H9 (cell line): ENCODE measurements around the gene TMCO4. TPM values are rescaled to one million over a fixed set of nuclear protein-coding genes. Genes with fewer than 3 reads are reported as not detected.

Source experiments
- DNase-seq: peaks from one replicate; pipeline ENCODE4 v3.0.0-alpha.2; 2017
- H2AFZ ChIP-seq: one replicate; pipeline ENCODE4 v1.6.1; 2013; ENCODE audit warnings: mild to moderate bottlenecking, low read length, control low read depth, moderate library complexity
- H2AK5ac ChIP-seq: 2 replicates; pipeline ENCODE4 v1.6.1; 2013; ENCODE audit warnings: low read length, control low read depth, mixed read lengths; ENCODE audit not compliant: insufficient read length
- H2BK120ac ChIP-seq: one replicate; pipeline ENCODE4 v1.6.1; 2013; ENCODE audit warnings: low read depth, mild to moderate bottlenecking, low read length, control low read depth, inconsistent platforms; ENCODE audit not compliant: poor library complexity, severe bottlenecking
- H2BK12ac ChIP-seq: 2 replicates; pipeline ENCODE4 v1.6.1; 2013; ENCODE audit warnings: low read length, control low read depth, mixed read lengths, low read depth; ENCODE audit not compliant: insufficient read length
- H2BK15ac ChIP-seq: 2 replicates; pipeline ENCODE4 v1.6.1; 2013; ENCODE audit warnings: low read depth, low read length, control low read depth
- H2BK20ac ChIP-seq: one replicate; pipeline ENCODE4 v1.6.1; 2013; ENCODE audit warnings: low read depth, mild to moderate bottlenecking, low read length, control low read depth, inconsistent platforms; ENCODE audit not compliant: poor library complexity, severe bottlenecking
- H2BK5ac ChIP-seq: 2 replicates; pipeline ENCODE4 v1.6.1; 2013; ENCODE audit warnings: low read length, control low read depth, mixed read lengths; ENCODE audit not compliant: insufficient read length
- H3K14ac ChIP-seq: 2 replicates; pipeline ENCODE4 v1.6.1; 2013; ENCODE audit warnings: low read length, control low read depth; ENCODE audit not compliant: insufficient read depth
- H3K18ac ChIP-seq: 2 replicates; pipeline ENCODE4 v1.6.1; 2013; ENCODE audit warnings: low read depth, mild to moderate bottlenecking, mixed read lengths, low read length, control low read depth; ENCODE audit not compliant: insufficient read length
- H3K23ac ChIP-seq: 2 replicates; pipeline ENCODE4 v1.6.1; 2013; ENCODE audit warnings: low read length, control low read depth, mixed read lengths, low read depth; ENCODE audit not compliant: insufficient read length
- H3K23me2 ChIP-seq: 2 replicates; pipeline ENCODE4 v1.6.1; 2013; ENCODE audit warnings: low read depth, mild to moderate bottlenecking, mixed read lengths, low read length, control low read depth; ENCODE audit not compliant: insufficient read length, poor library complexity, severe bottlenecking
- H3K27ac ChIP-seq: 2 replicates; pipeline ENCODE4 v1.5.1; 2013; ENCODE audit warnings: low read length, control low read depth, mixed read lengths, low read depth; ENCODE audit not compliant: insufficient read length
- H3K27me3 ChIP-seq: 2 replicates; pipeline ENCODE4 v1.6.1; 2013; ENCODE audit warnings: low read length, control low read depth, inconsistent platforms; ENCODE audit not compliant: insufficient read depth
- H3K4ac ChIP-seq: 2 replicates; pipeline ENCODE4 v1.6.1; 2013; ENCODE audit warnings: low read depth, mild to moderate bottlenecking, control low read depth, inconsistent platforms, low read length, moderate library complexity
- H3K4me1 ChIP-seq: 2 replicates; pipeline ENCODE4 v1.6.1; 2013; ENCODE audit warnings: low read length, control low read depth, inconsistent platforms; ENCODE audit not compliant: insufficient read depth
- H3K4me2 ChIP-seq: 2 replicates; pipeline ENCODE4 v1.6.1; 2013; ENCODE audit warnings: low read length, control low read depth, mixed read lengths; ENCODE audit not compliant: insufficient read length, insufficient read depth
- H3K56ac ChIP-seq: 2 replicates; pipeline ENCODE4 v1.6.1; 2013; ENCODE audit warnings: low read depth, mild to moderate bottlenecking, mixed read lengths, low read length, control low read depth; ENCODE audit not compliant: insufficient read length
- H3K79me1 ChIP-seq: 2 replicates; pipeline ENCODE4 v1.6.1; 2013; ENCODE audit warnings: low read depth, mild to moderate bottlenecking, moderate library complexity, low read length, control low read depth, inconsistent platforms; ENCODE audit not compliant: insufficient read depth, poor library complexity, severe bottlenecking
- H3K79me2 ChIP-seq: 2 replicates; pipeline ENCODE4 v1.6.1; 2013; ENCODE audit warnings: low read length, control low read depth, inconsistent platforms; ENCODE audit not compliant: insufficient read depth
- H3K9ac ChIP-seq: 2 replicates; pipeline ENCODE4 v1.6.1; 2013; ENCODE audit warnings: low read length, control low read depth, mixed read lengths; ENCODE audit not compliant: insufficient read length; ENCODE audit errors: extremely low read depth
- H3K9me3 ChIP-seq: one replicate; pipeline ENCODE4 v1.6.1; 2013; ENCODE audit warnings: low read depth, low read length, inconsistent platforms; ENCODE audit not compliant: control insufficient read depth
- H3T11ph ChIP-seq: one replicate; pipeline ENCODE4 v1.6.1; 2013; ENCODE audit warnings: mild to moderate bottlenecking, low read length, control low read depth, inconsistent platforms
- H4K20me1 ChIP-seq: one replicate; pipeline ENCODE4 v1.6.1; 2013; ENCODE audit not compliant: control insufficient read depth, insufficient read length, insufficient read depth
- H4K5ac ChIP-seq: 2 replicates; pipeline ENCODE4 v1.6.1; 2013; ENCODE audit warnings: low read depth, mild to moderate bottlenecking, mixed read lengths, low read length, control low read depth; ENCODE audit not compliant: insufficient read length
- H4K8ac ChIP-seq: replicated peaks from 2 replicates; pipeline ENCODE4 v1.6.1; 2013; ENCODE audit warnings: low read length, control low read depth, mixed read lengths, low read depth; ENCODE audit not compliant: insufficient read length
- H4K91ac ChIP-seq: 2 replicates; pipeline ENCODE4 v1.6.1; 2013; ENCODE audit warnings: low read depth, mild to moderate bottlenecking, moderate library complexity, mixed read lengths, low read length, control low read depth; ENCODE audit not compliant: insufficient read length
- H3K27ac Mint-ChIP-seq, 3 experiments: 2 replicates in 2 of 3; 3 replicates in 1 of 3; pipeline ENCODE4 v1.8.0; 2020 to 2021; ENCODE audit warnings: mixed read lengths in 3 of 3, mild to moderate bottlenecking in 1 of 3, moderate library complexity in 1 of 3
- H3K27me3 Mint-ChIP-seq: 2 replicates; pipeline ENCODE4 v1.8.0; 2021; ENCODE audit warnings: low read depth, mild to moderate bottlenecking, moderate library complexity, mixed read lengths
- H3K36me3 Mint-ChIP-seq, 3 experiments: 2 replicates in 2 of 3; 3 replicates in 1 of 3; pipeline ENCODE4 v1.8.0; 2020 to 2021; ENCODE audit warnings: low read depth in 3 of 3, mixed read lengths in 3 of 3; ENCODE audit not compliant: insufficient read depth in 1 of 3
- H3K4me1 Mint-ChIP-seq, 2 experiments: 2 replicates each; pipeline ENCODE4 v1.8.0; 2020; ENCODE audit warnings: mixed read lengths in 2 of 2
- H3K4me3 Mint-ChIP-seq, 2 experiments: 2 replicates in 1 of 2; 3 replicates in 1 of 2; pipeline ENCODE4 v1.8.0; 2020 to 2021; ENCODE audit warnings: mild to moderate bottlenecking in 2 of 2, mixed read lengths in 2 of 2, moderate library complexity in 1 of 2
- H3K9me3 Mint-ChIP-seq, 2 experiments: 2 replicates in 1 of 2; 3 replicates in 1 of 2; pipeline ENCODE4 v1.8.0; 2020; ENCODE audit warnings: mild to moderate bottlenecking in 2 of 2, mixed read lengths in 2 of 2, moderate library complexity in 1 of 2
- WGBS: extraction: QIAGEN DNeasy Blood & Tissue Kit; methylation state at CpG from one replicate; pipeline ENCODE4 v1.1.7; 2013; ENCODE audit warnings: missing lambda C conversion rate, low lambda C conversion rate, mixed read lengths; ENCODE audit not compliant: insufficient read length; ENCODE audit errors: extremely low coverage; 5-methylcytosine and 5-hydroxymethylcytosine counted together
- total RNA-seq: library from RNA; stranded (reverse); gene quantifications from 2 replicates; pipeline ENCODE4 v1.2.1, GENCODE V29; 2021
- TF ChIP-seq, protein P1 (sequence below): fragments of 200-600 bp; sonication (generic); conservative IDR thresholded peaks from 3 replicates; pipeline ENCODE4 v1.8.0; 2021; ENCODE audit warnings: antibody characterized with exemption, mild to moderate bottlenecking

TMCO4 gene
- total RNA-seq, 1 experiment from 2014 or later: 4.0 TPM

DNA sequence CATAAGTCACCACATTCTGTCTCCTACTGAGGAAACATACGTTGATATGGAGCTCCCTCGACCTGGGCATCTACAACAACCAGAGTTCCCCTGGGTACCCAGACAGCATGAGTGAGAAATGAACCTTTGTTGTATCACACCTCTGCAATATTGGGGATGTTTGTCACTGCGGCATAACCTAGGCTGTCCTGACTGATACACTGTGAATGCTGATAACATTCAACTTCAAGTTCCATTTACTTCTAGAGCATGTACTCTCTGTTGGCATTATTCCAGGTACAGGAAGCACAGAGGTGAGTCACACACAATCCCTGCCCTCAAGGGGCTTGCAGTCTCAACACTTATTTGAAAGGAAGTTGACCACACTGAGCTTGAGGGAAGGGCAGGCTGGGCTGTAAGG is 69.5 kb downstream of the TMCO4 start:
- H3K9me3 Mint-ChIP-seq: peaks cover 0 to 12% of the 10 kb centered on the region in 2 experiments; a peak in 3 of 5 replicates
- Histone ChIP-seq H3K27me3 (no peaks in the 10 kb centered on the region; the same call in 1 of the 2 replicates), H2AK5ac (no peak overlapping the region), H3K4ac (no peak overlapping the region), H4K20me1 (no peaks in the 10 kb centered on the region), H4K91ac (no peak overlapping the region), H2AFZ (no peak overlapping the region), H3K4me2 (no peak overlapping the region), H2BK15ac (no peak overlapping the region), H3K18ac (no peak overlapping the region), H4K5ac (no peak overlapping the region), H4K8ac (no peak overlapping the region), H2BK12ac (no peak overlapping the region), H3K23me2 (no peaks in the 10 kb centered on the region), H3K79me1 (no peaks in the 10 kb centered on the region), H3K9me3 (no peaks in the 10 kb centered on the region), H3K56ac (no peak overlapping the region), H3K27ac (no peak overlapping the region), H3K14ac (no peak overlapping the region), H2BK120ac (no peak overlapping the region), H3K4me1 (no peaks in the 10 kb centered on the region), H3T11ph (no peak overlapping the region), H3K23ac (no peak overlapping the region), H3K79me2 (no peaks in the 10 kb centered on the region), H2BK20ac (no peak overlapping the region), H2BK5ac (no peak overlapping the region), H3K9ac (no peak overlapping the region)
- no peak overlapping the region for H3K4me3 Mint-ChIP-seq
- no peak overlapping the region for H3K27ac Mint-ChIP-seq
- peaks cover 0 to 7% (median 4%) of the 10 kb centered on the region in 3 experiments; a peak in 2 of 7 replicates for H3K36me3 Mint-ChIP-seq
- TF ChIP-seq, protein P1, sequence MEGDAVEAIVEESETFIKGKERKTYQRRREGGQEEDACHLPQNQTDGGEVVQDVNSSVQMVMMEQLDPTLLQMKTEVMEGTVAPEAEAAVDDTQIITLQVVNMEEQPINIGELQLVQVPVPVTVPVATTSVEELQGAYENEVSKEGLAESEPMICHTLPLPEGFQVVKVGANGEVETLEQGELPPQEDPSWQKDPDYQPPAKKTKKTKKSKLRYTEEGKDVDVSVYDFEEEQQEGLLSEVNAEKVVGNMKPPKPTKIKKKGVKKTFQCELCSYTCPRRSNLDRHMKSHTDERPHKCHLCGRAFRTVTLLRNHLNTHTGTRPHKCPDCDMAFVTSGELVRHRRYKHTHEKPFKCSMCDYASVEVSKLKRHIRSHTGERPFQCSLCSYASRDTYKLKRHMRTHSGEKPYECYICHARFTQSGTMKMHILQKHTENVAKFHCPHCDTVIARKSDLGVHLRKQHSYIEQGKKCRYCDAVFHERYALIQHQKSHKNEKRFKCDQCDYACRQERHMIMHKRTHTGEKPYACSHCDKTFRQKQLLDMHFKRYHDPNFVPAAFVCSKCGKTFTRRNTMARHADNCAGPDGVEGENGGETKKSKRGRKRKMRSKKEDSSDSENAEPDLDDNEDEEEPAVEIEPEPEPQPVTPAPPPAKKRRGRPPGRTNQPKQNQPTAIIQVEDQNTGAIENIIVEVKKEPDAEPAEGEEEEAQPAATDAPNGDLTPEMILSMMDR: no peak
- H3K4me1 Mint-ChIP-seq: peaks cover 6 to 14% of the 10 kb centered on the region in 2 experiments; a peak in 3 of 4 replicates
- WGBS: no CpG with 5 or more reads among the region's 3 CpGs
- peaks cover 3% of the 10 kb centered on the region for H3K27me3 Mint-ChIP-seq
- DNase-seq: no peak
